HG02840 (cell line): ENCODE results near the gene SGPP1.
"Not testable (repeated sequence)": the region's sequence is repeated elsewhere in the genome, so short reads cannot be mapped to it uniquely, and the experiment has no call there.

ENCODE experiments used
- ATAC-seq: cut with Tn5 transposase; IDR thresholded peaks from one replicate; pipeline ENCODE4 v1.9.1; 2021; ENCODE audit warnings: mild to moderate bottlenecking, moderate library complexity, moderate number of reproducible peaks; ENCODE audit not compliant: unreplicated experiment, low FRiP score

The SGPP1 gene

GRCh38 chr14:63677891-63678379 lies 49.9 kb downstream of the SGPP1 start:
- ATAC-seq = no peak

- ATAC-seq = no peak
Observed at GRCh38 chr14:63676615-63677014, 51.2 kb downstream of the SGPP1 start.

GRCh38 chr14:63673886-63674497 lies 53.9 kb downstream of the SGPP1 start:
- no peak for ATAC-seq

- no peak for ATAC-seq
Observed at GRCh38 chr14:63673255-63673654, 54.6 kb downstream of the SGPP1 start.

GRCh38 chr14:63672417-63673180 lies 55.3 kb downstream of the SGPP1 start:
- ATAC-seq = no peak

GRCh38 chr14:63671987-63672386 lies 55.9 kb downstream of the SGPP1 start:
- no peak for ATAC-seq

- no peak for ATAC-seq
Observed at GRCh38 chr14:63670692-63671091, 57.2 kb downstream of the SGPP1 start.

GRCh38 chr14:63666335-63666734 lies 61.5 kb downstream of the SGPP1 start:
- ATAC-seq = no peak

GRCh38 chr14:63663428-63664341 lies 64.2 kb downstream of the SGPP1 start:
- ATAC-seq = no peak

- no peak for ATAC-seq
Observed at GRCh38 chr14:63662776-63663175, 65.1 kb downstream of the SGPP1 start.

- not testable (repeated sequence) for ATAC-seq
Observed at GRCh38 chr14:63661881-63662280, 66.0 kb downstream of the SGPP1 start.

GRCh38 chr14:63659726-63660125 lies 68.1 kb downstream of the SGPP1 start:
- no peak for ATAC-seq

- no peak for ATAC-seq
Observed at GRCh38 chr14:63656194-63656593, 71.7 kb downstream of the SGPP1 start.

GRCh38 chr14:63654936-63655335 lies 72.9 kb downstream of the SGPP1 start:
- no peak for ATAC-seq

- no peak for ATAC-seq
Observed at GRCh38 chr14:63654346-63654745, 73.5 kb downstream of the SGPP1 start.

GRCh38 chr14:63652406-63652805 lies 75.5 kb downstream of the SGPP1 start:
- no peak for ATAC-seq

- no peak for ATAC-seq
Observed at GRCh38 chr14:63650256-63650952, 77.5 kb downstream of the SGPP1 start.

- ATAC-seq = peak; percentile 57
Observed at GRCh38 chr14:63647696-63648410, 80.0 kb downstream of the SGPP1 start.

- no peak for ATAC-seq
Observed at GRCh38 chr14:63644741-63645140, 83.1 kb downstream of the SGPP1 start.
